ENCODE data around the gene PGAP3.

The PGAP3 gene

DNA sequence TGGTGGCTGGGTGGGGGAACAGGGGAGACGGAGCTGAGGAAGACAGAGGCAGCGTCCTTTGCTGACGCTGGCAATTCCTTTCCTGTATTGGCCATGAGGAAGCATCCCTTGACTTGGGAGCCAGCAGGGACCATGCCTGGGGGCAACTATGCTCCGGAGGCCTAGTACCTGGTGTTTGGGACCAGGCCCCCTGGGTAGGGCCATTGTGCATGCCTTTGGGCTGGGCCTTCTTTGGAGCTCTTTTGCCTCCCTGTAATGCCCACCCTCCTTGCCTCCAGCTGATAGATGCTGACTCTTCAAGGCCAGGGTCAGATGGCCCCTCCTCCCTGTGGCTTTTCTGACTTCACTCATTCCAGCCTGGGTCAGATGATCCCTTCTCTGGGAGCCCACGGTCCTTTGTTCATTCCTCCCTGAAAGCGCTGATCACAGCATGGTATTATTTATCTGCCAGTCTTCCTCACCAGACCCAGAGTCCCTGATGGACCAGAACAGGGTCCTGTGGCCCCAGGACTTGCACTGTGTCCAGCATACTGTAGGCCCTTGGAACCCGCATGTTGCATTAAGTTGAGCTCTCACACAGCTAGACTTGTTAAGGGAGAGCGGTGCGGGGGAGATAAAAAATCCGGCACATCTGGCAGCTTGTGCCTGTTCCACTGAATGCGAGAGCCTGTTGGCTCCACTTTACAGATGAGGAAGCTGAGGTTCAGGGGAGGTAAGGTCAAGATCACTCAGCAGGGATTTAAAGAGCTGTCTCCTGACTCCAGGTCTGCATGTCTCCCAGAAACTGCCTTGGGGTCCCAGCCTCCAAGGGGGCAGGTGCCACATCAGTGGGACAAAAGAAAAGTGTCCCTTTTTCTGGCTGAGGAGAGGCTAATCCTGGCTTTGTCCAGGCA, 48.0 kb downstream of the PGAP3 start:
- no peak for DNase-seq (ENCODE audit: extremely low read depth, low read depth)

DNA sequence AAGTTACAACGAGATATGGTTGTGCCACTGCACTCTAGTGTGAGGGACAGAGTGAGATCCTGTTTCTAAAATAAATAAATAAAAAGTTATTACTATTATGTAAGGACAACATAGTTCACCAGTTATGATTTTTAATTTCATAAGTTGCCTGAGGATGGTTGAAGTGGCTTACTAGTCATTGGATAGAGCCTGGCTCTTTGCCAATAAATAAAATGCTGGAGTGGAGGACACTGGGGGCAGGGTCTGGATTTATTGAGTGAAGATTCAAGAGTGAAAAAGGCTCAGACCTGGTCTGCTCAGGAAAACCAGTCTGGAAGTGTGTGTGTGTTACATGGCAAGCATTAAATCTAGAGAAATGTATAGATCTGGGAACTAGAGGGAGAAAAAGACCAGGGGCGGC, 48.8 kb downstream of the PGAP3 start:
- DNase-seq (ENCODE audit: extremely low read depth, low read depth): no peak

More for the DNA sequence above, 48.0 kb downstream of the PGAP3 start:
- TF ChIP-seq, protein P1, sequence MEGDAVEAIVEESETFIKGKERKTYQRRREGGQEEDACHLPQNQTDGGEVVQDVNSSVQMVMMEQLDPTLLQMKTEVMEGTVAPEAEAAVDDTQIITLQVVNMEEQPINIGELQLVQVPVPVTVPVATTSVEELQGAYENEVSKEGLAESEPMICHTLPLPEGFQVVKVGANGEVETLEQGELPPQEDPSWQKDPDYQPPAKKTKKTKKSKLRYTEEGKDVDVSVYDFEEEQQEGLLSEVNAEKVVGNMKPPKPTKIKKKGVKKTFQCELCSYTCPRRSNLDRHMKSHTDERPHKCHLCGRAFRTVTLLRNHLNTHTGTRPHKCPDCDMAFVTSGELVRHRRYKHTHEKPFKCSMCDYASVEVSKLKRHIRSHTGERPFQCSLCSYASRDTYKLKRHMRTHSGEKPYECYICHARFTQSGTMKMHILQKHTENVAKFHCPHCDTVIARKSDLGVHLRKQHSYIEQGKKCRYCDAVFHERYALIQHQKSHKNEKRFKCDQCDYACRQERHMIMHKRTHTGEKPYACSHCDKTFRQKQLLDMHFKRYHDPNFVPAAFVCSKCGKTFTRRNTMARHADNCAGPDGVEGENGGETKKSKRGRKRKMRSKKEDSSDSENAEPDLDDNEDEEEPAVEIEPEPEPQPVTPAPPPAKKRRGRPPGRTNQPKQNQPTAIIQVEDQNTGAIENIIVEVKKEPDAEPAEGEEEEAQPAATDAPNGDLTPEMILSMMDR (IDR thresholded peaks at IDR 0.05; ENCODE audit: low read depth, low read length): no peak

DNA sequence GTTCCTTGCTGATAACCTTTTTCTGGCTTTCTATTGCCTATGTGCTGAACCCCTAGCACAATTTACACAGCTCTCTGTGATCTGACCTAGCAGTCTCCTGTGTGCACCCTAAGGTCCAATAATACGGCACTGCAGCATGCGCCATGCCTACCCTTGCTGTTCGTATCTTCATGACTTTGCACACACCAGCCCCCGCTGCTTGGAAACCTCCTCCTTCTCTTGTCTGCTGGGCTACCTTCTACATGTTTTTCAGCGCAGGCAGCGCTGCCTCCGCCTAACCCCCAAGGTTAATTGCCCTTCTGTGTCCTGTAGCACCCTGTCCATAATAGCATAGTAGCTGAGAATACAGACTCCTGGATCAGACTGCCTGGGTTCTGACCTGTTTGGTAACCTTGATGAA, 49.5 kb downstream of the PGAP3 start:
- TF ChIP-seq, protein P1 (IDR thresholded peaks at IDR 0.05; ENCODE audit: low read depth, low read length): no peak
- DNase-seq (ENCODE audit: extremely low read depth, low read depth): no peak

More for the DNA sequence above, 48.8 kb downstream of the PGAP3 start:
- TF ChIP-seq, protein P1 (IDR thresholded peaks at IDR 0.05; ENCODE audit: low read depth, low read length): no peak

DNA sequence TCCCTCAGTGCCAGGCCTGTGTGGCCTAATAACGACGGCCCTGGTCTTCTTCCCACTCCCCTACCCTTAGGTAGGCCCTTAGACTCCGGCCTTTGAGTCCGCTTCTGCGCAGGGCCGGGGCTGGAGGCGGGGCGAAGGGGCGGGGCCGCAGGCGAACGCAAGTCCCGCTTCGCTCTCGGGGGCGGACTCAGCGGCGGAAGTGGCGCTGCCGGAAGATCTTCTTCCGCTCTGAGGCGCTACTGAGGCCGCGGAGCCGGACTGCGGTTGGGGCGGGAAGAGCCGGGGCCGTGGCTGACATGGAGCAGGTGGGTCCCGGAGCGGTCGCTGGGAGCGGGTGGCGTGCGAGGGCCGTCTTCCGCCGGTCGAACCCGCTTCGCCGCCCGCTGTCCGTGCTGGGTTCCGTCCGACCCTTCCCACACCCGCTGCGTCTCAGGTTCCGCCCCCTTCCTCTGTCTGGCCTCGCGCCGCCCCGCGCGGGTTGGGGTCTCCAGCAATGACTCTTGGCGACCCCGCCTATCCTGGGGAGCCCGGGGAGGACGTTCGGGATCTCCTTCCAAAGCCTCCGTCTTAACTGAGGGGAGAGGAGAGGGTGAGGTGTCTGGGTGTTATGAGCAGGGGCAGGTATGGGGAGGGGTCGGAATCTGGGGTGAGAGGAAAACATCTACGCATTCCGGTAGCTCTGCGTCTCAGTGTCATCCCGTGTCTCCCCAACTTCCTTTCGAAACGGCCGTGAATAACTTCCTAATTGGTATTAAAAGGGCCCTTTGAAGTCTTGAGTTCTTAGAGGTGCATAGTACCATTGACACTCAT, 50.7 kb downstream of the PGAP3 start, which contains the start of gene STARD3:
Gene STARD3 (plus strand): TSS at position 218 of the 810 bp plus-strand sequence. CDS start 16,388 bp downstream, outside the sequence.
- TF ChIP-seq, protein P1 (IDR thresholded peaks at IDR 0.05; ENCODE audit: low read depth, low read length): no peak; the same call in 1 of the 2 replicates
- peak; percentile 72 for DNase-seq (ENCODE audit: extremely low read depth, low read depth)

DNA sequence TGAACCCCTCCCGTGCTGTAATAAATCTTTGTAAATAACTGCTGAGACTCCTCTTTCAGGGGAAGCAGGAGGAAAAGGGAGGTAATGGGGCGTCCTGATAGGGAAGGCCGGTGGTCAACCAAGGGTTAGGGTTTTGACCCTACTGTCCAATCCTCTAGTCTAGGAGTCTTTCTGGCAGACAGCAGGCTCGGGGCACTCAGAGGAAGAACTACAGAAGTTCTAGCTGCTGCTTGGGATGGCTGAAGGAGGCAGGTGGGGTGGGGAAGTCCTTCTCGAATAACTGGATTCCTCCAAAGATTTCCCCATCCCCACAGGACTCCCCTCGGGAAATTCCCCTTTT, 51.3 kb downstream of the PGAP3 start:
- no peak for DNase-seq (ENCODE audit: extremely low read depth, low read depth)
- TF ChIP-seq, protein P1 (IDR thresholded peaks at IDR 0.05; ENCODE audit: low read depth, low read length): no peak

DNA sequence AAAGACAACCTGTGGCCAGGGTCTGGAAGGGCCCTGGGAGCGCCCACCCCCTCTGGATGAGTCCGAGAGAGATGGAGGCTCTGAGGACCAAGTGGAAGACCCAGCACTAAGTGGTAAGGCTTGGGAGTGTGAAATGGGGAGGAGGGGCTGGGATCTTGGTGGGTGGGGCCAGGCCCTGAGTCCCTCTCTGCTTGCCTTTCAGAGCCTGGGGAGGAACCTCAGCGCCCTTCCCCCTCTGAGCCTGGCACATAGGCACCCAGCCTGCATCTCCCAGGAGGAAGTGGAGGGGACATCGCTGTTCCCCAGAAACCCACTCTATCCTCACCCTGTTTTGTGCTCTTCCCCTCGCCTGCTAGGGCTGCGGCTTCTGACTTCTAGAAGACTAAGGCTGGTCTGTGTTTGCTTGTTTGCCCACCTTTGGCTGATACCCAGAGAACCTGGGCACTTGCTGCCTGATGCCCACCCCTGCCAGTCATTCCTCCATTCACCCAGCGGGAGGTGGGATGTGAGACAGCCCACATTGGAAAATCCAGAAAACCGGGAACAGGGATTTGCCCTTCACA, 52.2 kb downstream of the PGAP3 start:
- TF ChIP-seq, protein P1 (IDR thresholded peaks at IDR 0.05; ENCODE audit: low read depth, low read length): no peak
- DNase-seq (ENCODE audit: extremely low read depth, low read depth): no peak
